Ascending aorta (tissue), 2 donors: Measurements from ENCODE around the gene FCSK. TPM values are rescaled to one million over a fixed set of nuclear protein-coding genes. Genes with fewer than 3 reads are reported as not detected.

Experiments
- DNase-seq, 2 donors: peaks; one replicate each; pipeline ENCODE4 v3.0.0-alpha.2; 2019; ENCODE audit warnings: low spot score in 2 of 2
- H3K27ac ChIP-seq, 2 donors: fragments of 200-600 bp; sonication (generic); one replicate each; pipeline ENCODE4 v1.5.1; 2016 to 2017; ENCODE audit warnings: mild to moderate bottlenecking in 1 of 2
- H3K27me3 ChIP-seq: fragments of 200-600 bp; sonication (generic); one replicate; pipeline ENCODE4 v1.5.1; 2017
- H3K36me3 ChIP-seq, 2 donors: fragments of 200-600 bp; sonication (generic); one replicate each; pipeline ENCODE4 v1.5.1; 2016
- H3K4me1 ChIP-seq, 2 donors: fragments of 200-600 bp; sonication (generic); one replicate each; pipeline ENCODE4 v1.5.1; 2016 to 2017; ENCODE audit warnings: mild to moderate bottlenecking in 1 of 2
- H3K4me3 ChIP-seq, 2 donors: fragments of 200-600 bp; sonication (generic); one replicate each; pipeline ENCODE4 v1.5.1; 2016 to 2017; ENCODE audit warnings: mild to moderate bottlenecking in 1 of 2
- H3K9me3 ChIP-seq, 2 donors: fragments of 200-600 bp; sonication (generic); one replicate each; pipeline ENCODE4 v1.5.1; 2016
- intact Hi-C: fragments of 100-400 bp; cut with DNase I; formaldehyde crosslinking; loops from one replicate; pipeline ENCODE4 v1.15.1; 2023
- total RNA-seq: library from RNA; depleted of rRNA; stranded (reverse); fragments of >200 nt; gene quantifications from one replicate; pipeline ENCODE4 v1.1.0, GENCODE V29; 2016
- TF ChIP-seq, protein P1 (sequence below), 3 experiments: fragments of 200-600 bp in 2 of 3; fragments of 450-650 bp in 1 of 3; sonication (generic) in 2 of 3; IDR thresholded peaks; one replicate each; pipeline ENCODE4 v1.5.1; 2016 to 2019; ENCODE audit warnings: antibody characterized with exemption in 3 of 3, mild to moderate bottlenecking in 1 of 3, moderate library complexity in 1 of 3

The FCSK gene
- total RNA-seq, 1 donor from 2014 or later = 54.5 TPM

DNA sequence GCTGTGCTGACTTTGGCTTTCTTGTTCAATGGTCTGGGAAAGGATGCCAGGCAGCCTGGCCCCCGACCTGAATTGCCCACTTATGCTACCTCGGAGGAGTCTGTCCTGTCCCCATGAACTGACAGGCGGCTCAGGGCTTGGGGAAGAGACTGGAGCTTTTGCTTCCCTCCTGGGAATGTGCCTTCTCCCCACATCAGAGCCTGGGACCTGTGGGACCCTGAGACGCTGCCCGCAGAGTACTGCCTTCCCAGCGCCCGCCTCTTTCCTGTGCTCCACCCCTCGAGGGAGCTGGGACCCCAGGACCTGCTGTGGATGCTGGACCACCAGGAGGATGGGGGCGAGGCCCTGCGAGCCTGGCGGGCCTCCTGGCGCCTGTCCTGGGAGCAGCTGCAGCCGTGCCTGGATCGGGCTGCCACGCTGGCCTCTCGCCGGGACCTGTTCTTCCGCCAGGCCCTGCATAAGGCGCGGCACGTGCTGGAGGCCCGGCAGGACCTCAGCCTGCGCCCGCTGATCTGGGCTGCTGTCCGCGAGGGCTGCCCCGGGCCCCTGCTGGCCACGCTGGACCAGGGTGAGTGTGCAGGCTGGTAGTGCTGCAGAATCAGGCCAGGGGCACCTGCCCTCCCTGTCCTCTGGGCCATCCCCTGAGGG is 18.5 kb downstream of the FCSK start:
- no peaks in the 10 kb centered on the region for H3K27me3 ChIP-seq
- TF ChIP-seq, protein P1, sequence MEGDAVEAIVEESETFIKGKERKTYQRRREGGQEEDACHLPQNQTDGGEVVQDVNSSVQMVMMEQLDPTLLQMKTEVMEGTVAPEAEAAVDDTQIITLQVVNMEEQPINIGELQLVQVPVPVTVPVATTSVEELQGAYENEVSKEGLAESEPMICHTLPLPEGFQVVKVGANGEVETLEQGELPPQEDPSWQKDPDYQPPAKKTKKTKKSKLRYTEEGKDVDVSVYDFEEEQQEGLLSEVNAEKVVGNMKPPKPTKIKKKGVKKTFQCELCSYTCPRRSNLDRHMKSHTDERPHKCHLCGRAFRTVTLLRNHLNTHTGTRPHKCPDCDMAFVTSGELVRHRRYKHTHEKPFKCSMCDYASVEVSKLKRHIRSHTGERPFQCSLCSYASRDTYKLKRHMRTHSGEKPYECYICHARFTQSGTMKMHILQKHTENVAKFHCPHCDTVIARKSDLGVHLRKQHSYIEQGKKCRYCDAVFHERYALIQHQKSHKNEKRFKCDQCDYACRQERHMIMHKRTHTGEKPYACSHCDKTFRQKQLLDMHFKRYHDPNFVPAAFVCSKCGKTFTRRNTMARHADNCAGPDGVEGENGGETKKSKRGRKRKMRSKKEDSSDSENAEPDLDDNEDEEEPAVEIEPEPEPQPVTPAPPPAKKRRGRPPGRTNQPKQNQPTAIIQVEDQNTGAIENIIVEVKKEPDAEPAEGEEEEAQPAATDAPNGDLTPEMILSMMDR (IDR thresholded peaks at IDR 0.05) = no peak
- H3K4me1 ChIP-seq = peaks cover 0 to 7% of the 10 kb centered on the region in 2 donors
- DNase-seq = no peak
- no peak overlapping the region for H3K27ac ChIP-seq
- H3K4me3 ChIP-seq = no peak overlapping the region
- H3K9me3 ChIP-seq = no peaks in the 10 kb centered on the region
- H3K36me3 ChIP-seq = peaks cover 29 to 56% of the 10 kb centered on the region in 2 donors
- intact Hi-C loops = no loop called here

- Histone ChIP-seq H3K27ac (no peak overlapping the region), H3K9me3 (no peaks in the 10 kb centered on the region), H3K27me3 (no peaks in the 10 kb centered on the region), H3K36me3 (peaks cover 27 to 60% of the 10 kb centered on the region in 2 donors), H3K4me1 (peaks cover 0 to 7% of the 10 kb centered on the region in 2 donors), H3K4me3 (no peak overlapping the region)
- TF ChIP-seq, protein P1 (IDR thresholded peaks at IDR 0.05) = no peak
- no peak for DNase-seq
- intact Hi-C loops = no loop called here
Measured at GRCh38 chr16:70473446-70474319, 19.3 kb downstream of the FCSK start.

- no peak for DNase-seq
- TF ChIP-seq, protein P1 (IDR thresholded peaks at IDR 0.05) = no peak
- Histone ChIP-seq H3K27ac (no peak overlapping the region), H3K4me1 (peaks cover 0 to 7% of the 10 kb centered on the region in 2 donors), H3K36me3 (peaks cover 24 to 64% of the 10 kb centered on the region in 2 donors), H3K9me3 (no peaks in the 10 kb centered on the region), H3K4me3 (no peak overlapping the region), H3K27me3 (no peaks in the 10 kb centered on the region)
- intact Hi-C loops = no loop called here
Measured at GRCh38 chr16:70474320-70475053, 20.1 kb downstream of the FCSK start.

GRCh38 chr16:70475054-70475871 is 20.9 kb downstream of the FCSK start:
- Histone ChIP-seq H3K4me3 (no peak overlapping the region), H3K9me3 (no peaks in the 10 kb centered on the region), H3K27ac (no peak overlapping the region), H3K36me3 (peaks cover 31 to 71% of the 10 kb centered on the region in 2 donors), H3K27me3 (no peaks in the 10 kb centered on the region), H3K4me1 (peaks cover 0 to 7% of the 10 kb centered on the region in 2 donors)
- no peak for DNase-seq
- TF ChIP-seq, protein P1 (IDR thresholded peaks at IDR 0.05) = no peak
- intact Hi-C loops = no loop called here
